A673 (cell line): ENCODE data around the gene ATP6V1G1. TPM values are rescaled to one million over a fixed set of nuclear protein-coding genes. Genes with fewer than 3 reads are reported as not detected.

Source experiments
- BruUV-seq: library from RNA; stranded (reverse); fragments of 400-500 nt; replicated peaks from 2 replicates; lab custom pipeline; 2021; lab: Mats Ljungman, UMichigan
- CTCF ChIA-PET: fragments of 300-600 bp; sonication (Branson Sonifier 250); formaldehyde crosslinking; loops from one replicate; lab custom pipeline; 2022; ENCODE audit warnings: antibody characterized with exemption; lab: Charles Lee
- POLR2A ChIA-PET: fragments of 300-600 bp; sonication (Branson Sonifier 250); formaldehyde crosslinking; loops from one replicate; lab custom pipeline; 2022; ENCODE audit warnings: antibody characterized with exemption; ENCODE audit not compliant: low non-redundant PET; lab: Charles Lee
- DNase-seq: peaks from one replicate; pipeline ENCODE4 v3.0.0-alpha.2; 2015; ENCODE audit warnings: low spot score
- H3K27ac ChIP-seq: fragments of 200-600 bp; sonication (generic); 2 replicates; pipeline ENCODE4 v1.5.1; 2016; ENCODE audit warnings: mixed run types, low read depth, mild to moderate bottlenecking, mixed read lengths, antibody characterized with exemption, low read length; ENCODE audit not compliant: poor library complexity, severe bottlenecking
- H3K27me3 ChIP-seq: fragments of 200-600 bp; sonication (generic); replicated peaks from 2 replicates; pipeline ENCODE4 v1.6.1; 2017; ENCODE audit warnings: mixed run types, low read depth, mild to moderate bottlenecking, mixed read lengths, antibody characterized with exemption, low read length; ENCODE audit not compliant: insufficient read depth, poor library complexity
- H3K36me3 ChIP-seq: fragments of 200-600 bp; sonication (generic); 2 replicates; pipeline ENCODE4 v1.6.1; 2016; ENCODE audit warnings: mixed run types, mild to moderate bottlenecking, mixed read lengths, antibody characterized with exemption, low read length; ENCODE audit not compliant: insufficient read depth, poor library complexity, severe bottlenecking
- H3K4me1 ChIP-seq: fragments of 200-600 bp; sonication (generic); 2 replicates; pipeline ENCODE4 v1.6.1; 2017; ENCODE audit warnings: mixed run types, mild to moderate bottlenecking, mixed read lengths, antibody characterized with exemption, low read length; ENCODE audit not compliant: insufficient read depth, poor library complexity, severe bottlenecking
- H3K4me3 ChIP-seq: fragments of 200-600 bp; sonication (generic); 2 replicates; pipeline ENCODE4 v1.5.1; 2016; ENCODE audit warnings: low read depth, mixed run types, mild to moderate bottlenecking, mixed read lengths, low read length; ENCODE audit not compliant: poor library complexity, severe bottlenecking
- H3K9me3 ChIP-seq: fragments of 200-600 bp; sonication (generic); 2 replicates; pipeline ENCODE4 v1.6.1; 2016; ENCODE audit warnings: mixed run types, low read depth, mild to moderate bottlenecking, mixed read lengths, antibody characterized with exemption, low read length; ENCODE audit not compliant: poor library complexity, severe bottlenecking
- CTCF ChIP-seq: fragments of 300-800, 200-600 bp; sonication (generic); conservative IDR thresholded peaks from 2 replicates; pipeline ENCODE4 v1.5.1; 2017; ENCODE audit warnings: low read depth, mild to moderate bottlenecking, antibody characterized with exemption, low read length, moderate library complexity, mixed read lengths
- EZH2 ChIP-seq: fragments of 200-600 bp; sonication (generic); IDR thresholded peaks from 2 replicates; pipeline ENCODE4 v1.6.1; 2017; ENCODE audit warnings: borderline replicate concordance, low read depth, mild to moderate bottlenecking, mixed read lengths, antibody characterized with exemption, low read length; ENCODE audit not compliant: poor library complexity, severe bottlenecking
- intact Hi-C: fragments of 100-400 bp; cut with micrococcal nuclease; formaldehyde crosslinking; loops from one replicate; pipeline ENCODE4 v1.10.0; 2022; ENCODE audit not compliant: unreplicated experiment
- total RNA-seq: library from RNA; stranded (reverse); gene quantifications from 2 replicates; pipeline ENCODE4 v1.2.3, GENCODE V29; 2021

Gene ATP6V1G1
- total RNA-seq, 1 experiment from 2014 or later, result 132 TPM

GRCh38 chr9:114602620-114603019 lies 15.1 kb downstream of the ATP6V1G1 start:
- intact Hi-C loops, result no loop called here
- ChIA-PET POLR2A (no interaction called here), CTCF (no interaction called here)
- Histone ChIP-seq H3K4me1 (no peaks in the 10 kb centered on the region), H3K4me3 (no peak overlapping the region), H3K36me3 (peaks cover 22% of the 10 kb centered on the region), H3K27me3 (no peaks in the 10 kb centered on the region), H3K9me3 (peaks cover 8% of the 10 kb centered on the region), H3K27ac (no peak overlapping the region)
- no TSS peak for BruUV-seq
- no peak for TF ChIP-seq EZH2
- no peak for TF ChIP-seq CTCF
- no peak for DNase-seq

- Histone ChIP-seq H3K4me3 (no peak overlapping the region), H3K4me1 (no peaks in the 10 kb centered on the region), H3K9me3 (peaks cover 8% of the 10 kb centered on the region), H3K27me3 (no peaks in the 10 kb centered on the region), H3K27ac (no peak overlapping the region), H3K36me3 (peaks cover 16% of the 10 kb centered on the region)
- no peak for DNase-seq
- BruUV-seq, result no TSS peak
- CTCF ChIA-PET, result interaction anchor here (0.7 kb wide), 1 partner anchor 179 kb away, joined by 6 read pairs; no protein-coding TSS in a partner anchor
- TF ChIP-seq CTCF (no peak), EZH2 (no peak)
- intact Hi-C loops, result no loop called here
- POLR2A ChIA-PET, result no interaction called here
Measured at GRCh38 chr9:114603248-114603647, 15.7 kb downstream of the ATP6V1G1 start.

GRCh38 chr9:114604989-114605388 lies 17.4 kb downstream of the ATP6V1G1 start:
- no peaks in the 10 kb centered on the region for H3K27me3 ChIP-seq
- intact Hi-C loops, result no loop called here
- H3K4me1 ChIP-seq, result no peaks in the 10 kb centered on the region
- no peak overlapping the region for H3K4me3 ChIP-seq
- ChIA-PET POLR2A (interaction anchor here (0.6 kb wide), 1 partner anchor 7 kb away, joined by 3 read pairs; no protein-coding TSS in a partner anchor), CTCF (no interaction called here)
- H3K36me3 ChIP-seq, result peaks cover 5% of the 10 kb centered on the region
- H3K9me3 ChIP-seq, result peaks cover 8% of the 10 kb centered on the region
- H3K27ac ChIP-seq, result no peak overlapping the region
- TF ChIP-seq CTCF (no peak), EZH2 (no peak)
- BruUV-seq, result no TSS peak
- no peak for DNase-seq
